HCT116 (cell line): ENCODE data around the gene CREBL2. TPM values are rescaled to one million over a fixed set of nuclear protein-coding genes. Genes with fewer than 3 reads are reported as not detected.
"Not testable (repeated sequence)": the region's sequence is repeated elsewhere in the genome, so short reads cannot be mapped to it uniquely, and the experiment has no call there.

ENCODE experiments used
- ATAC-seq: fragments of 200-7000 bp; cut with Tn5 transposase; 2 replicates; pipeline ENCODE4 v1.9.1; 2020; ENCODE audit warnings: mild to moderate bottlenecking, moderate library complexity
- BruUV-seq: library from RNA; stranded (reverse); fragments of 400-500 nt; replicated peaks from 2 replicates; lab custom pipeline; 2021; lab: Mats Ljungman, UMichigan
- CTCF ChIA-PET: fragments of 300-600 bp; sonication (Branson Sonifier 250); formaldehyde crosslinking; loops from one replicate; lab custom pipeline; 2021; ENCODE audit warnings: antibody characterized with exemption; lab: Charles Lee
- POLR2A ChIA-PET: fragments of 300-600, 350-600 bp; sonication (Branson Sonifier 250); formaldehyde crosslinking; loops from one replicate; lab custom pipeline; 2021; ENCODE audit warnings: antibody characterized with exemption; lab: Charles Lee
- RAD21 ChIA-PET, 2 experiments: fragments of 300-600 bp; sonication (Branson Sonifier 250); formaldehyde crosslinking; loops; one replicate each; lab custom pipeline; 2023; ENCODE audit warnings: low total read pairs in 2 of 2; ENCODE audit not compliant: uncharacterized antibody in 2 of 2, unreplicated experiment in 2 of 2, low non-redundant PET in 1 of 2; lab: Charles Lee
- DNase-seq: peaks from one replicate; pipeline ENCODE4 v3.0.0-alpha.2; 2010; ENCODE audit warnings: low read depth, low spot score
- H2AFZ ChIP-seq: fragments of 200-600 bp; shearing (Covaris generic), sonication (generic); 2 replicates; pipeline ENCODE4 v1.6.1; 2017; ENCODE audit warnings: low read depth, mixed run types, mixed read lengths, antibody characterized with exemption, low read length; ENCODE audit not compliant: poor library complexity, severe bottlenecking
- H3K27ac ChIP-seq: 2 replicates; pipeline ENCODE4 v1.5.1; 2012; ENCODE audit warnings: low read depth, low read length
- H3K27me3 ChIP-seq: fragments of 200-600 bp; sonication (generic); 2 replicates; pipeline ENCODE4 v1.6.1; 2016; ENCODE audit warnings: mixed run types, low read length, mixed read lengths; ENCODE audit not compliant: insufficient read depth
- H3K36me3 ChIP-seq, 2 experiments: fragments of 200-500 bp in 1 of 2; fragments of 200-600 bp in 1 of 2; sonication (Bioruptor generic) in 1 of 2; sonication (generic) in 1 of 2; 2 replicates each; pipeline versions ENCODE4 v1.5.1 to v1.6.1; 2014 to 2016; ENCODE audit warnings: low read length in 2 of 2, inconsistent platforms in 1 of 2, mixed read lengths in 1 of 2, mixed run types in 1 of 2; ENCODE audit not compliant: insufficient read depth in 2 of 2, control insufficient read depth in 1 of 2
- H3K4me1 ChIP-seq, 2 experiments: fragments of 200-600 bp in 1 of 2; sonication (generic) in 1 of 2; 2 replicates each; pipeline versions ENCODE4 v1.5.1 to v1.6.1; 2012 to 2017; ENCODE audit warnings: low read length in 2 of 2, inconsistent platforms in 1 of 2, mild to moderate bottlenecking in 1 of 2, mixed read lengths in 1 of 2, mixed run types in 1 of 2, moderate library complexity in 1 of 2; ENCODE audit not compliant: insufficient read depth in 2 of 2, control insufficient read depth in 1 of 2
- H3K4me2 ChIP-seq: fragments of 200-600 bp; sonication (generic); 2 replicates; pipeline ENCODE4 v1.6.1; 2017; ENCODE audit warnings: mixed run types, low read length, mixed read lengths
- H3K4me3 ChIP-seq, 2 experiments: fragments of 200-600 bp in 1 of 2; sonication (generic) in 1 of 2; replicated peaks in 1 of 2; 2 replicates each; pipeline ENCODE4 v1.5.1; 2011 to 2016; ENCODE audit warnings: low read length in 2 of 2, control low read depth in 1 of 2, low read depth in 1 of 2, mild to moderate bottlenecking in 1 of 2, mixed read lengths in 1 of 2, mixed run types in 1 of 2
- H3K79me2 ChIP-seq: fragments of 200-600 bp; sonication (generic); 2 replicates; pipeline ENCODE4 v1.6.1; 2017; ENCODE audit warnings: mild to moderate bottlenecking, mixed run types, low read length, moderate library complexity, mixed read lengths; ENCODE audit not compliant: insufficient read depth
- H3K9ac ChIP-seq: fragments of 200-600 bp; sonication (generic); 2 replicates; pipeline ENCODE4 v1.6.1; 2016; ENCODE audit warnings: low read length, mixed read lengths
- H3K9me2 ChIP-seq: fragments of 200-600 bp; sonication (generic), shearing (Covaris generic); 2 replicates; pipeline ENCODE4 v1.6.1; 2017; ENCODE audit warnings: mixed run types, mild to moderate bottlenecking, moderate library complexity; ENCODE audit not compliant: insufficient read depth
- H3K9me3 ChIP-seq, 2 experiments: fragments of 200-500 bp in 1 of 2; fragments of 200-600 bp in 1 of 2; sonication (Bioruptor generic) in 1 of 2; sonication (generic) in 1 of 2; 2 replicates each; pipeline ENCODE4 v1.6.1; 2014 to 2017; ENCODE audit warnings: low read length in 2 of 2, mixed read lengths in 2 of 2, inconsistent platforms in 1 of 2, low read depth in 1 of 2, mild to moderate bottlenecking in 1 of 2, mixed run types in 1 of 2, moderate library complexity in 1 of 2; ENCODE audit not compliant: control insufficient read depth in 1 of 2, insufficient read depth in 1 of 2
- H4K20me1 ChIP-seq: fragments of 200-600 bp; sonication (generic), shearing (Covaris generic); 2 replicates; pipeline ENCODE4 v1.6.1; 2017; ENCODE audit warnings: mixed run types, mild to moderate bottlenecking, moderate library complexity; ENCODE audit not compliant: insufficient read depth
- CBX3 ChIP-seq: IDR thresholded peaks from 2 replicates; pipeline ENCODE4 v1.6.1; 2012; ENCODE audit warnings: low read depth
- CTCF ChIP-seq, 3 experiments: fragments of 200-600 bp in 1 of 3; sonication (generic) in 1 of 3; IDR thresholded peaks in 2 of 3; conservative IDR thresholded peaks in 1 of 3; 2 replicates each; pipeline ENCODE4 v1.5.1; 2012 to 2017; ENCODE audit warnings: low read depth in 2 of 3, low read length in 2 of 3, antibody characterized with exemption in 1 of 3, borderline replicate concordance in 1 of 3, control low read depth in 1 of 3, mild to moderate bottlenecking in 1 of 3, mixed read lengths in 1 of 3, mixed run types in 1 of 3, moderate library complexity in 1 of 3; ENCODE audit not compliant: insufficient read depth in 1 of 3
- EZH2 ChIP-seq: fragments of 200-600 bp; sonication (generic); IDR thresholded peaks from 2 replicates; pipeline ENCODE4 v1.6.1; 2017; ENCODE audit warnings: antibody characterized with exemption, mixed run types
- EZH2phosphoT487 ChIP-seq: fragments of 200-600 bp; IDR thresholded peaks from 2 replicates; pipeline ENCODE4 v1.6.1; 2018; ENCODE audit warnings: antibody characterized with exemption, borderline replicate concordance
- FOSL1 ChIP-seq: IDR thresholded peaks from 2 replicates; pipeline ENCODE4 v1.6.1; 2012; ENCODE audit warnings: low read depth
- MAX ChIP-seq: IDR thresholded peaks from 2 replicates; pipeline ENCODE4 v1.6.1; 2012
- POLR2AphosphoS5 ChIP-seq: IDR thresholded peaks from 2 replicates; pipeline ENCODE4 v1.6.1; 2011; ENCODE audit warnings: mild to moderate bottlenecking, low read depth, low read length, moderate library complexity
- RAD21 ChIP-seq: IDR thresholded peaks from 2 replicates; pipeline ENCODE4 v1.6.1; 2012; ENCODE audit warnings: low read depth, mild to moderate bottlenecking
- SRF ChIP-seq: IDR thresholded peaks from 2 replicates; pipeline ENCODE4 v1.6.1; 2012; ENCODE audit warnings: low read depth
- TCF7L2 ChIP-seq: IDR thresholded peaks from 2 replicates; pipeline ENCODE4 v1.7.0; 2011; ENCODE audit warnings: borderline replicate concordance, inconsistent platforms; ENCODE audit not compliant: insufficient read depth, insufficient read length; ENCODE audit errors: extremely low read depth
- ZFX ChIP-seq: fragments of 450-650 bp; IDR thresholded peaks from 2 replicates; pipeline ENCODE4 v1.6.1; 2017
- intact Hi-C: fragments of 100-400 bp; cut with micrococcal nuclease; formaldehyde crosslinking; loops from 2 replicates; pipeline ENCODE4 v1.10.0; 2022
- total RNA-seq: library from RNA; stranded (reverse); gene quantifications from one replicate; pipeline ENCODE4 v1.2.1, GENCODE V29; 2021; ENCODE audit not compliant: unreplicated experiment

The CREBL2 gene
- total RNA-seq, 1 experiment from 2014 or later, result 11.3 TPM

GRCh38 chr12:12590961-12591360 is 20.7 kb upstream of the CREBL2 start:
- no peaks in the 10 kb centered on the region for H4K20me1 ChIP-seq
- H3K9me2 ChIP-seq, result no peaks in the 10 kb centered on the region
- no peaks in the 10 kb centered on the region for H3K27me3 ChIP-seq
- CTCF ChIA-PET, result no interaction called here
- no peak overlapping the region for H3K4me2 ChIP-seq
- intact Hi-C loops, result no loop called here
- TF ChIP-seq ZFX (no peak), SRF (no peak), EZH2 (no peak), TCF7L2 (no peak), EZH2phosphoT487 (no peak), RAD21 (no peak)
- no peaks in the 10 kb centered on the region for H3K79me2 ChIP-seq
- no peaks in the 10 kb centered on the region for H3K9me3 ChIP-seq
- DNase-seq, result no peak
- no peak overlapping the region for H3K27ac ChIP-seq
- H3K36me3 ChIP-seq, result no peaks in the 10 kb centered on the region
- POLR2A ChIA-PET, result no interaction called here
- H3K9ac ChIP-seq, result no peak overlapping the region
- no TSS peak for BruUV-seq
- no peak for ATAC-seq
- RAD21 ChIA-PET, result no interaction called here
- no peak overlapping the region for H3K4me3 ChIP-seq
- no peak overlapping the region for H2AFZ ChIP-seq
- H3K4me1 ChIP-seq, result peaks cover 6 to 14% of the 10 kb centered on the region in 2 experiments; a peak in 3 of 4 replicates

GRCh38 chr12:12592930-12593329 is 18.7 kb upstream of the CREBL2 start:
- Histone ChIP-seq H3K27me3 (no peaks in the 10 kb centered on the region), H3K27ac (no peak overlapping the region), H2AFZ (peak overlapping the region; percentile 14), H3K9ac (no peak overlapping the region), H3K79me2 (no peaks in the 10 kb centered on the region), H3K4me3 (no peak overlapping the region), H3K4me1 (peaks cover 6 to 8% of the 10 kb centered on the region in 2 experiments; a peak in 3 of 4 replicates), H3K36me3 (no peaks in the 10 kb centered on the region), H3K4me2 (peak overlapping the region; percentile 40), H4K20me1 (no peaks in the 10 kb centered on the region), H3K9me2 (no peaks in the 10 kb centered on the region), H3K9me3 (no peaks in the 10 kb centered on the region)
- TF ChIP-seq TCF7L2, result no peak
- no peak for TF ChIP-seq EZH2phosphoT487
- no peak for TF ChIP-seq MAX
- TF ChIP-seq FOSL1, result no peak
- TF ChIP-seq EZH2, result no peak
- TF ChIP-seq CBX3, result no peak
- TF ChIP-seq CTCF (IDR thresholded peaks at IDR 0.05 in 2 of 3, conservative IDR thresholded peaks at IDR 0.05 in 1 of 3; ENCODE audit: borderline replicate concordance in 1 of 3, insufficient read depth in 1 of 3, low read depth in 2 of 3, low read length in 2 of 3), result no peak
- TF ChIP-seq RAD21, result no peak
- TF ChIP-seq POLR2AphosphoS5, result no peak
- DNase-seq (no peak), ATAC-seq (peak; percentile 47; the same call in 1 of the 2 replicates)
- POLR2A ChIA-PET, result no interaction called here
- BruUV-seq, result no TSS peak
- RAD21 ChIA-PET, result no interaction called here
- intact Hi-C loops, result no loop called here
- CTCF ChIA-PET, result no interaction called here

GRCh38 chr12:12595929-12596328 is 15.7 kb upstream of the CREBL2 start:
- H3K27me3 ChIP-seq, DNase-seq, H3K79me2 ChIP-seq, H2AFZ ChIP-seq, intact Hi-C loops, H3K9me2 ChIP-seq, H3K4me3 ChIP-seq, ATAC-seq, BruUV-seq, H3K9me3 ChIP-seq, CTCF ChIA-PET, POLR2A ChIA-PET, H3K4me2 ChIP-seq, RAD21 ChIA-PET, H3K4me1 ChIP-seq, H3K27ac ChIP-seq, H3K36me3 ChIP-seq, H3K9ac ChIP-seq, H4K20me1 ChIP-seq: not testable (repeated sequence)
